CD4-positive, alpha-beta T cell (primary cell): Measurements from ENCODE around the gene ZBTB39. TPM values are rescaled to one million over a fixed set of nuclear protein-coding genes. Genes with fewer than 3 reads are reported as not detected.

Experiments used
- ATAC-seq: fragments of 200-7000 bp; cut with Tn5 transposase; one replicate; pipeline ENCODE4 v1.10.0; 2022; ENCODE audit warnings: mild to moderate bottlenecking; ENCODE audit not compliant: poor library complexity
- CTCF ChIA-PET: fragments of 350-600 bp; sonication (Branson Sonifier 250); formaldehyde crosslinking; loops from one replicate; lab custom pipeline; 2021; ENCODE audit warnings: antibody characterized with exemption, inconsistent platforms; lab: Charles Lee
- POLR2A ChIA-PET: fragments of 350-600 bp; sonication (Branson Sonifier 250); formaldehyde crosslinking; loops from one replicate; lab custom pipeline; 2021; ENCODE audit warnings: antibody characterized with exemption, inconsistent platforms; lab: Charles Lee
- DNase-seq, 14 experiments: peaks; one replicate each; pipeline ENCODE4 v3.0.0-alpha.2; 2013 to 2020; ENCODE audit warnings: mixed read lengths in 2 of 14
- H3K27ac ChIP-seq, 2 donors: one replicate each; pipeline versions ENCODE4 v1.5.1 to v1.7.0; 2013; ENCODE audit warnings: low read length in 2 of 2, low read depth in 1 of 2, mild to moderate bottlenecking in 1 of 2
- H3K27me3 ChIP-seq, 2 experiments: 1 replicate in 1 of 2; 2 replicates in 1 of 2; pipeline versions ENCODE4 v1.6.1 to v1.7.0; 2013; ENCODE audit warnings: low read length in 2 of 2, control low read depth in 1 of 2, mild to moderate bottlenecking in 1 of 2, moderate library complexity in 1 of 2; ENCODE audit not compliant: insufficient read depth in 2 of 2, control insufficient read depth in 1 of 2
- H3K36me3 ChIP-seq: one replicate; pipeline ENCODE4 v1.6.1; 2013; ENCODE audit warnings: low read length, control low read depth; ENCODE audit not compliant: insufficient read depth
- H3K4me1 ChIP-seq: one replicate; pipeline ENCODE4 v1.6.1; 2013; ENCODE audit warnings: low read length, control low read depth; ENCODE audit not compliant: insufficient read depth
- H3K4me3 ChIP-seq: one replicate; pipeline ENCODE4 v1.5.1; 2013; ENCODE audit warnings: mild to moderate bottlenecking, low read length, moderate library complexity
- H3K9me3 ChIP-seq, 2 experiments: 1 replicate in 1 of 2; 2 replicates in 1 of 2; pipeline versions ENCODE4 v1.6.1 to v1.7.0; 2013; ENCODE audit warnings: low read length in 2 of 2, mild to moderate bottlenecking in 2 of 2, control low read depth in 1 of 2, moderate library complexity in 1 of 2; ENCODE audit not compliant: control insufficient read depth in 1 of 2, insufficient read depth in 1 of 2
- H3K27ac Mint-ChIP-seq: one replicate; pipeline ENCODE4 v1.8.0; 2020; ENCODE audit warnings: mixed read lengths
- H3K27me3 Mint-ChIP-seq: one replicate; pipeline ENCODE4 v1.8.0; 2021; ENCODE audit warnings: mixed read lengths
- H3K36me3 Mint-ChIP-seq: one replicate; pipeline ENCODE4 v1.8.0; 2021; ENCODE audit warnings: low read depth, mixed read lengths
- H3K4me1 Mint-ChIP-seq: one replicate; pipeline ENCODE4 v1.8.0; 2021; ENCODE audit warnings: low read depth, mixed read lengths
- H3K4me3 Mint-ChIP-seq: one replicate; pipeline ENCODE4 v1.8.0; 2020; ENCODE audit warnings: mild to moderate bottlenecking, mixed read lengths
- H3K9me3 Mint-ChIP-seq: one replicate; pipeline ENCODE4 v1.8.0; 2020; ENCODE audit warnings: mixed read lengths
- intact Hi-C, 2 experiments: fragments of 100-400 bp; cut with DNase I in 1 of 2; cut with micrococcal nuclease in 1 of 2; formaldehyde crosslinking; loops; one replicate each; pipeline versions ENCODE4 v1.15.1 to v1.9.0; 2023 to 2025; cut with DNase I, micrococcal nuclease
- total RNA-seq, 174 experiments: library from RNA in 2 of 174; stranded (reverse) in 2 of 174; gene quantifications; one replicate each; pipeline ENCODE4 v1.2.3 and lab custom pipeline; 2021 to 2026
- TF ChIP-seq, protein P1 (sequence below): fragments of 200-600 bp; IDR thresholded peaks from one replicate; pipeline ENCODE4 v1.8.0; 2022; ENCODE audit warnings: antibody characterized with exemption, mild to moderate bottlenecking

ZBTB39 gene
- total RNA-seq, 2 experiments from 2014 or later = 6.9 to 8.0 TPM

DNA sequence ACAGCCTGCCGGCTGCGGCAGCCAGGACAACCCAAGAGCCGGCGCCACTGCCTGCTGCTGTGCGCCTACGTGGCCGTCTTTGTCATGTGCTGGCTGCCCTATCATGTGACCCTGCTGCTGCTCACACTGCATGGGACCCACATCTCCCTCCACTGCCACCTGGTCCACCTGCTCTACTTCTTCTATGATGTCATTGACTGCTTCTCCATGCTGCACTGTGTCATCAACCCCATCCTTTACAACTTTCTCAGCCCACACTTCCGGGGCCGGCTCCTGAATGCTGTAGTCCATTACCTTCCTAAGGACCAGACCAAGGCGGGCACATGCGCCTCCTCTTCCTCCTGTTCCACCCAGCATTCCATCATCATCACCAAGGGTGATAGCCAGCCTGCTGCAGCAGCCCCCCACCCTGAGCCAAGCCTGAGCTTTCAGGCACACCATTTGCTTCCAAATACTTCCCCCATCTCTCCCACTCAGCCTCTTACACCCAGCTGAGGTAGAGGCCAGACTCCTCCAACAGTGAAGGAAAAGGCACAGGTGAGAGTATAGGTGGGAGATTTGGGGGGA is 10.3 kb downstream of the ZBTB39 start:
- intact Hi-C loops = no loop called here
- Mint-ChIP-seq H3K9me3 (no peaks in the 10 kb centered on the region), H3K4me3 (no peak overlapping the region), H3K27ac (no peak overlapping the region), H3K4me1 (peaks cover 29% of the 10 kb centered on the region), H3K36me3 (peaks cover 45% of the 10 kb centered on the region), H3K27me3 (no peaks in the 10 kb centered on the region)
- ATAC-seq (no peak), DNase-seq (peak in 1 of 14 experiments; percentile 8)
- Histone ChIP-seq H3K27me3 (no peaks in the 10 kb centered on the region), H3K27ac (no peak overlapping the region), H3K36me3 (peaks cover 27% of the 10 kb centered on the region), H3K9me3 (no peaks in the 10 kb centered on the region), H3K4me3 (no peak overlapping the region), H3K4me1 (peaks cover 18% of the 10 kb centered on the region)
- ChIA-PET CTCF (no interaction called here), POLR2A (no interaction called here)
- TF ChIP-seq, protein P1, sequence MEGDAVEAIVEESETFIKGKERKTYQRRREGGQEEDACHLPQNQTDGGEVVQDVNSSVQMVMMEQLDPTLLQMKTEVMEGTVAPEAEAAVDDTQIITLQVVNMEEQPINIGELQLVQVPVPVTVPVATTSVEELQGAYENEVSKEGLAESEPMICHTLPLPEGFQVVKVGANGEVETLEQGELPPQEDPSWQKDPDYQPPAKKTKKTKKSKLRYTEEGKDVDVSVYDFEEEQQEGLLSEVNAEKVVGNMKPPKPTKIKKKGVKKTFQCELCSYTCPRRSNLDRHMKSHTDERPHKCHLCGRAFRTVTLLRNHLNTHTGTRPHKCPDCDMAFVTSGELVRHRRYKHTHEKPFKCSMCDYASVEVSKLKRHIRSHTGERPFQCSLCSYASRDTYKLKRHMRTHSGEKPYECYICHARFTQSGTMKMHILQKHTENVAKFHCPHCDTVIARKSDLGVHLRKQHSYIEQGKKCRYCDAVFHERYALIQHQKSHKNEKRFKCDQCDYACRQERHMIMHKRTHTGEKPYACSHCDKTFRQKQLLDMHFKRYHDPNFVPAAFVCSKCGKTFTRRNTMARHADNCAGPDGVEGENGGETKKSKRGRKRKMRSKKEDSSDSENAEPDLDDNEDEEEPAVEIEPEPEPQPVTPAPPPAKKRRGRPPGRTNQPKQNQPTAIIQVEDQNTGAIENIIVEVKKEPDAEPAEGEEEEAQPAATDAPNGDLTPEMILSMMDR = no peak

DNA sequence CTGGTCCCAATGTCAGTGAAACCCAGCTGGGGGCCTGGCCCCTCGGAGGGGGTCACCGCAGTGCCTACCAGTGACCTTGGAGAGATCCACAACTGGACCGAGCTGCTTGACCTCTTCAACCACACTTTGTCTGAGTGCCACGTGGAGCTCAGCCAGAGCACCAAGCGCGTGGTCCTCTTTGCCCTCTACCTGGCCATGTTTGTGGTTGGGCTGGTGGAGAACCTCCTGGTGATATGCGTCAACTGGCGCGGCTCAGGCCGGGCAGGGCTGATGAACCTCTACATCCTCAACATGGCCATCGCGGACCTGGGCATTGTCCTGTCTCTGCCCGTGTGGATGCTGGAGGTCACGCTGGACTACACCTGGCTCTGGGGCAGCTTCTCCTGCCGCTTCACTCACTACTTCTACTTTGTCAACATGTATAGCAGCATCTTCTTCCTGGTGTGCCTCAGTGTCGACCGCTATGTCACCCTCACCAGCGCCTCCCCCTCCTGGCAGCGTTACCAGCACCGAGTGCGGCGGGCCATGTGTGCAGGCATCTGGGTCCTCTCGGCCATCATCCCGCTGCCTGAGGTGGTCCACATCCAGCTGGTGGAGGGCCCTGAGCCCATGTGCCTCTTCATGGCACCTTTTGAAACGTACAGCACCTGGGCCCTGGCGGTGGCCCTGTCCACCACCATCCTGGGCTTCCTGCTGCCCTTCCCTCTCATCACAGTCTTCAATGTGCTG is 11.0 kb downstream of the ZBTB39 start:
- Histone ChIP-seq H3K36me3 (peaks cover 20% of the 10 kb centered on the region), H3K27me3 (no peaks in the 10 kb centered on the region), H3K4me3 (no peak overlapping the region), H3K4me1 (peaks cover 18% of the 10 kb centered on the region), H3K9me3 (no peaks in the 10 kb centered on the region), H3K27ac (no peak overlapping the region)
- ATAC-seq (no peak), DNase-seq (peak in 1 of 14 experiments; percentile 15)
- H3K9me3 Mint-ChIP-seq = no peaks in the 10 kb centered on the region
- H3K27me3 Mint-ChIP-seq = no peaks in the 10 kb centered on the region
- H3K27ac Mint-ChIP-seq = no peak overlapping the region
- H3K4me3 Mint-ChIP-seq = no peak overlapping the region
- H3K36me3 Mint-ChIP-seq = peaks cover 38% of the 10 kb centered on the region
- ChIA-PET CTCF (no interaction called here), POLR2A (no interaction called here)
- peaks cover 25% of the 10 kb centered on the region for H3K4me1 Mint-ChIP-seq
- TF ChIP-seq, protein P1 = no peak
- intact Hi-C loops = no loop called here

DNA sequence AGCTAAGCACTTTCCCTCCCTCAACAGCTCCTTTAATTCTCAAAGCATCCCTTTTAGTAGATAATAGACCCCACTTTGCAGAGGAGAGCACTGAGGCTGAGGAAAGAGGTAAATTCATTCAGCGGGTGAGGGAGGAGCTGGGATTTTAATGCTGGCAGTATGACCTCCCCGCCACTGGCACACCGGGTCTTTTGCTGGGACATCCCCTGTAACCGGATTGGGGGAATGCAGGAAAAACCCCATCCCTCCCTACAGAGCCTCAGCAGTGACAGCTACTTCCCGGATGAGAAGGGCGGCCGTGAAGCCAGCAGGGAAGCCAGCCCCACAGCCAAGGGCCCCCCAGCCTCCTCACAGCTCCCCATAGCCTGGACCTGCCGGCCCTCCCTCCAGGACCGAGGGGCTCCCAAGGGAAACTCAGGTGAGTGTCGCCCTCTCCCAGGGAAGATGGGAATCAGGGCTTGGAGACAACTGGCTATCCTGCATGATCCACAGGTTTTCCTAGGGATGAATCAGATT is 12.1 kb downstream of the ZBTB39 start:
- Histone ChIP-seq H3K27ac (no peak overlapping the region), H3K9me3 (no peaks in the 10 kb centered on the region), H3K4me3 (no peak overlapping the region), H3K36me3 (peaks cover 16% of the 10 kb centered on the region), H3K4me1 (peaks cover 15% of the 10 kb centered on the region), H3K27me3 (no peaks in the 10 kb centered on the region)
- TF ChIP-seq, protein P1 = no peak
- Mint-ChIP-seq H3K36me3 (peaks cover 30% of the 10 kb centered on the region), H3K27ac (no peak overlapping the region), H3K27me3 (no peaks in the 10 kb centered on the region), H3K9me3 (no peaks in the 10 kb centered on the region), H3K4me3 (no peak overlapping the region), H3K4me1 (peaks cover 16% of the 10 kb centered on the region)
- ChIA-PET CTCF (interaction anchor here (0.6 to 0.9 kb wide), 2 partner anchors 237 to 353 kb away, joined by 3 to 4 read pairs; no protein-coding TSS in a partner anchor), POLR2A (no interaction called here)
- intact Hi-C loops = no loop called here
- DNase-seq (peak in 1 of 14 experiments; percentile 10), ATAC-seq (no peak)
